Measurements from ENCODE around the gene TMEM192. TPM values are rescaled to one million over a fixed set of nuclear protein-coding genes. Genes with fewer than 3 reads are reported as not detected.
"Not testable (repeated sequence)": the region's sequence is repeated elsewhere in the genome, so short reads cannot be mapped to it uniquely, and the experiment has no call there.

Gene TMEM192
- total RNA-seq, 2 experiments from 2014 or later: 4.6 to 4.7 TPM

- H3K36me3 ChIP-seq (ENCODE audit: insufficient read depth, low read length): no peaks in the 10 kb centered on the region
- POLR2A ChIA-PET: no interaction called here
- Mint-ChIP-seq H3K36me3 (ENCODE audit: low read depth) (no peaks in the 10 kb centered on the region), H3K27me3 (peaks cover 4% of the 10 kb centered on the region), H3K9me3 (no peaks in the 10 kb centered on the region), H3K4me1 (ENCODE audit: low read depth) (no peaks in the 10 kb centered on the region), H3K27ac (no peak overlapping the region), H3K4me3 (no peak overlapping the region)
- intact Hi-C loops (cut with DNase I, micrococcal nuclease): no loop called here
- no peak for ATAC-seq (ENCODE audit: poor library complexity)
- DNase-seq: no peak
- H3K27ac ChIP-seq (ENCODE audit: low read depth in 1 of 2, low read length in 2 of 2): no peak overlapping the region
- no peaks in the 10 kb centered on the region for H3K27me3 ChIP-seq (ENCODE audit: control insufficient read depth in 1 of 2, insufficient read depth in 2 of 2, low read length in 2 of 2)
- H3K9me3 ChIP-seq (ENCODE audit: control insufficient read depth in 1 of 2, insufficient read depth in 1 of 2, low read length in 2 of 2): peaks cover 0 to 12% of the 10 kb centered on the region in 2 experiments
- no peak overlapping the region for H3K4me3 ChIP-seq (ENCODE audit: low read length)
- CTCF ChIA-PET: no interaction called here
- TF ChIP-seq, protein P1, sequence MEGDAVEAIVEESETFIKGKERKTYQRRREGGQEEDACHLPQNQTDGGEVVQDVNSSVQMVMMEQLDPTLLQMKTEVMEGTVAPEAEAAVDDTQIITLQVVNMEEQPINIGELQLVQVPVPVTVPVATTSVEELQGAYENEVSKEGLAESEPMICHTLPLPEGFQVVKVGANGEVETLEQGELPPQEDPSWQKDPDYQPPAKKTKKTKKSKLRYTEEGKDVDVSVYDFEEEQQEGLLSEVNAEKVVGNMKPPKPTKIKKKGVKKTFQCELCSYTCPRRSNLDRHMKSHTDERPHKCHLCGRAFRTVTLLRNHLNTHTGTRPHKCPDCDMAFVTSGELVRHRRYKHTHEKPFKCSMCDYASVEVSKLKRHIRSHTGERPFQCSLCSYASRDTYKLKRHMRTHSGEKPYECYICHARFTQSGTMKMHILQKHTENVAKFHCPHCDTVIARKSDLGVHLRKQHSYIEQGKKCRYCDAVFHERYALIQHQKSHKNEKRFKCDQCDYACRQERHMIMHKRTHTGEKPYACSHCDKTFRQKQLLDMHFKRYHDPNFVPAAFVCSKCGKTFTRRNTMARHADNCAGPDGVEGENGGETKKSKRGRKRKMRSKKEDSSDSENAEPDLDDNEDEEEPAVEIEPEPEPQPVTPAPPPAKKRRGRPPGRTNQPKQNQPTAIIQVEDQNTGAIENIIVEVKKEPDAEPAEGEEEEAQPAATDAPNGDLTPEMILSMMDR (IDR thresholded peaks at IDR 0.05): no peak
- H3K4me1 ChIP-seq (ENCODE audit: insufficient read depth, low read length): no peaks in the 10 kb centered on the region
These were observed 84.8 kb downstream of the TMEM192 start for GRCh38 chr4:165027762-165028402.

DNA sequence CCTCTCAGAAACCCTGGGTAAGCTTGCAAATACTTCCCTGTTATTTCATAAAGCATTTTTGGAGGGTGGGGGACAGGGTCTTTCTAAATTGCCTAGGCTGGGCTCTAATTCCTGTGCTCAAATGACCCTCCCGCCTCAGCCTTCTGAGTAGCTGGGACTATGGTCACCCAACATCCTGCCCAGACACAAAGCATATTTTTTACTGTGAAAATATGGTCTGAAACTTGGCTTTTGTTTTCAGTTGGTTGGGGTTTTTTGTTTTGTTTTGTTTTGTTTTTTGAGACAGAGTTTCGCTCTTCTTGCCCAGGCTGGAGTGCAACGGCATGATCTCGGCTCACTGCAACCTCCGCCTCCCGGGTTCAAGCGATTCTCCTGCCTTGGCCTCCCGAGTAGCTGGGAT, 86.9 kb downstream of the TMEM192 start:
- CTCF ChIA-PET; POLR2A ChIA-PET; H3K27ac ChIP-seq (ENCODE audit: low read depth in 1 of 2, low read length in 2 of 2); H3K9me3 ChIP-seq (ENCODE audit: control insufficient read depth in 1 of 2, insufficient read depth in 1 of 2, low read length in 2 of 2); H3K4me1 Mint-ChIP-seq (ENCODE audit: low read depth); ATAC-seq (ENCODE audit: poor library complexity); H3K4me1 ChIP-seq (ENCODE audit: insufficient read depth, low read length); H3K36me3 ChIP-seq (ENCODE audit: insufficient read depth, low read length); H3K27me3 Mint-ChIP-seq; DNase-seq; H3K4me3 ChIP-seq (ENCODE audit: low read length); H3K36me3 Mint-ChIP-seq (ENCODE audit: low read depth); H3K27me3 ChIP-seq (ENCODE audit: control insufficient read depth in 1 of 2, insufficient read depth in 2 of 2, low read length in 2 of 2); H3K4me3 Mint-ChIP-seq; H3K27ac Mint-ChIP-seq; intact Hi-C loops (cut with DNase I, micrococcal nuclease); H3K9me3 Mint-ChIP-seq: not testable (repeated sequence)

Other genes starting within 250 kb of the TMEM192 start
- not detected for gene APELA, start 235.7 kb downstream of the TMEM192 start, total RNA-seq
- under 1 TPM; 0.22 to 0.47 TPM for gene TRIM61, start 135.2 kb downstream of the TMEM192 start, total RNA-seq
- not detected for gene TRIM60, start 80.9 kb downstream of the TMEM192 start, total RNA-seq
- not detected for gene TRIM75, start 59.0 kb downstream of the TMEM192 start, total RNA-seq
- 10 to 100 TPM; 19.9 to 20.0 TPM for gene KLHL2, start 94.7 kb upstream of the TMEM192 start, total RNA-seq
- gene MSMO1, start 214.8 kb upstream of the TMEM192 start, total RNA-seq: 10 to 100 TPM; 13.3 to 15.1 TPM

Measured in CD4-positive, alpha-beta T cell (primary cell).